CD14-positive monocyte (primary cell): Measurements from ENCODE around the gene S100A13. TPM values are rescaled to one million over a fixed set of nuclear protein-coding genes. Genes with fewer than 3 reads are reported as not detected.

Experiments
- DNase-seq, 3 donors: peaks; one replicate each; pipeline ENCODE4 v3.0.0-alpha.2; 2011 to 2022
- H2AFZ ChIP-seq: 2 replicates; pipeline ENCODE4 v1.6.0; 2012; ENCODE audit warnings: mild to moderate bottlenecking, low read depth, low read length, inconsistent platforms; ENCODE audit not compliant: insufficient read depth, poor library complexity, severe bottlenecking
- H3K27ac ChIP-seq, 2 donors: 1 replicate in 1 of 2; 2 replicates in 1 of 2; pipeline ENCODE4 v1.5.1; 2012 to 2013; ENCODE audit warnings: low read length in 2 of 2, control low read depth in 1 of 2, inconsistent platforms in 1 of 2, low read depth in 1 of 2, mild to moderate bottlenecking in 1 of 2
- H3K27me3 ChIP-seq, 2 donors: one replicate each; pipeline versions ENCODE4 v1.6.0 to v1.6.1; 2011 to 2013; ENCODE audit warnings: low read length in 2 of 2; ENCODE audit not compliant: control insufficient read depth in 2 of 2, insufficient read depth in 2 of 2
- H3K36me3 ChIP-seq, 2 donors: replicated peaks in 1 of 2; 1 replicate in 1 of 2; 2 replicates in 1 of 2; pipeline versions ENCODE4 v1.5.1 to v1.6.1; 2012 to 2013; ENCODE audit warnings: low read length in 2 of 2, control low read depth in 1 of 2, inconsistent platforms in 1 of 2, mild to moderate bottlenecking in 1 of 2; ENCODE audit not compliant: insufficient read depth in 2 of 2, control insufficient read depth in 1 of 2
- H3K4me1 ChIP-seq, 2 donors: 1 replicate in 1 of 2; 2 replicates in 1 of 2; pipeline versions ENCODE4 v1.5.1 to v1.6.1; 2012 to 2013; ENCODE audit warnings: low read length in 2 of 2, control low read depth in 1 of 2, inconsistent platforms in 1 of 2, mild to moderate bottlenecking in 1 of 2, moderate library complexity in 1 of 2; ENCODE audit not compliant: insufficient read depth in 2 of 2, control insufficient read depth in 1 of 2
- H3K4me2 ChIP-seq: replicated peaks from 2 replicates; pipeline ENCODE3; 2012; ENCODE audit warnings: low read length, moderate library complexity, mild to moderate bottlenecking; ENCODE audit not compliant: poor library complexity, severe bottlenecking; ENCODE audit errors: extremely low read depth
- H3K4me3 ChIP-seq, 3 experiments: fragments of 200-600 bp in 1 of 3; sonication (generic) in 1 of 3; replicated peaks in 1 of 3; 1 replicate in 2 of 3; 2 replicates in 1 of 3; pipeline ENCODE4 v1.5.1; 2011 to 2013; ENCODE audit warnings: low read length in 3 of 3, mild to moderate bottlenecking in 3 of 3, control low read depth in 2 of 3, low read depth in 2 of 3, inconsistent platforms in 1 of 3, moderate library complexity in 1 of 3
- H3K79me2 ChIP-seq: 2 replicates; pipeline ENCODE4 v1.6.0; 2012; ENCODE audit warnings: mild to moderate bottlenecking, control low read depth, inconsistent platforms, low read length, moderate library complexity; ENCODE audit not compliant: insufficient read depth
- H3K9ac ChIP-seq: 2 replicates; pipeline ENCODE4 v1.6.0; 2017; ENCODE audit warnings: low read length, mild to moderate bottlenecking; ENCODE audit not compliant: insufficient read depth, poor library complexity, severe bottlenecking
- H3K9me3 ChIP-seq, 2 donors: replicated peaks in 1 of 2; 1 replicate in 1 of 2; 2 replicates in 1 of 2; pipeline versions ENCODE4 v1.5.1 to v1.6.1; 2012 to 2013; ENCODE audit warnings: low read length in 2 of 2, control low read depth in 1 of 2; ENCODE audit not compliant: control insufficient read depth in 1 of 2, insufficient read depth in 1 of 2
- H4K20me1 ChIP-seq: 2 replicates; pipeline ENCODE4 v1.6.0; 2012; ENCODE audit warnings: mild to moderate bottlenecking, low read length, control low read depth, moderate library complexity; ENCODE audit not compliant: insufficient read depth
- H3K27ac Mint-ChIP-seq, 7 donors: one replicate each; pipeline ENCODE4 v1.8.0; 2020; ENCODE audit warnings: mild to moderate bottlenecking in 7 of 7, mixed read lengths in 7 of 7, moderate library complexity in 6 of 7, inconsistent platforms in 2 of 7
- H3K27me3 Mint-ChIP-seq, 3 donors: one replicate each; pipeline ENCODE4 v1.8.0; 2021 to 2022; ENCODE audit warnings: low read depth in 3 of 3, mild to moderate bottlenecking in 3 of 3, mixed read lengths in 3 of 3, moderate library complexity in 3 of 3, inconsistent platforms in 1 of 3
- H3K36me3 Mint-ChIP-seq, 2 donors: one replicate each; pipeline ENCODE4 v1.8.0; 2020; ENCODE audit warnings: mixed read lengths in 2 of 2, inconsistent platforms in 1 of 2, mild to moderate bottlenecking in 1 of 2
- H3K4me1 Mint-ChIP-seq: one replicate; pipeline ENCODE4 v1.8.0; 2020; ENCODE audit warnings: mild to moderate bottlenecking, mixed read lengths
- H3K4me3 Mint-ChIP-seq, 2 donors: one replicate each; pipeline ENCODE4 v1.8.0; 2020; ENCODE audit warnings: mild to moderate bottlenecking in 2 of 2, mixed read lengths in 2 of 2, moderate library complexity in 1 of 2
- H3K9me3 Mint-ChIP-seq, 7 donors: one replicate each; pipeline ENCODE4 v1.8.0; 2020 to 2022; ENCODE audit warnings: mixed read lengths in 7 of 7, mild to moderate bottlenecking in 6 of 7, moderate library complexity in 6 of 7, inconsistent platforms in 2 of 7
- WGBS: methylation state at CpG from one replicate; pipeline ENCODE4 v1.1.5; 2013; ENCODE audit warnings: missing lambda C conversion rate; ENCODE audit not compliant: insufficient coverage; 5-methylcytosine and 5-hydroxymethylcytosine counted together
- intact Hi-C, 2 donors: fragments of 100-400 bp; cut with micrococcal nuclease; formaldehyde crosslinking; loops; one replicate each; pipeline versions ENCODE4 v1.15.0 to v1.15.1; 2023
- polyA plus RNA-seq, 3 donors: library from polyadenylated mRNA; depleted of rRNA in 1 of 3; unstranded in 2 of 3; stranded (reverse) in 1 of 3; fragments of 300-500 nt in 2 of 3; fragments of >200 nt in 1 of 3; fragmentation: Illumina TruSeq in 2 of 3; gene quantifications; 1 replicate in 2 of 3; 2 replicates in 1 of 3; pipeline ENCODE4 v1.2.3, GENCODE V29; 2012 to 2021
- TF ChIP-seq, protein P1 (sequence below): fragments of 200-600 bp; IDR thresholded peaks from one replicate; pipeline ENCODE4 v1.8.0; 2022; ENCODE audit warnings: antibody characterized with exemption, mild to moderate bottlenecking

S100A13 gene
- polyA plus RNA-seq, 3 donors: 2.5 to 13.9 (median 2.6) TPM

GRCh38 chr1:153599847-153600246, 27.5 kb downstream of the S100A13 start:
- Histone ChIP-seq H3K4me3 (no peak overlapping the region), H3K27me3 (no peaks in the 10 kb centered on the region), H3K79me2 (no peaks in the 10 kb centered on the region), H4K20me1 (no peaks in the 10 kb centered on the region), H2AFZ (no peak overlapping the region), H3K4me1 (peaks cover 26 to 43% of the 10 kb centered on the region in 2 donors), H3K27ac (no peak overlapping the region), H3K9me3 (no peaks in the 10 kb centered on the region), H3K9ac (no peak overlapping the region), H3K36me3 (no peaks in the 10 kb centered on the region), H3K4me2 (no peak overlapping the region)
- Mint-ChIP-seq H3K4me3 (no peak overlapping the region), H3K27ac (peak overlapping the region in 2 of 7 donors; percentile 40 to 69), H3K36me3 (no peaks in the 10 kb centered on the region), H3K9me3 (no peaks in the 10 kb centered on the region), H3K4me1 (peaks cover 54% of the 10 kb centered on the region), H3K27me3 (peaks cover 2 to 3% (median 3%) of the 10 kb centered on the region in 3 donors)
- TF ChIP-seq, protein P1, sequence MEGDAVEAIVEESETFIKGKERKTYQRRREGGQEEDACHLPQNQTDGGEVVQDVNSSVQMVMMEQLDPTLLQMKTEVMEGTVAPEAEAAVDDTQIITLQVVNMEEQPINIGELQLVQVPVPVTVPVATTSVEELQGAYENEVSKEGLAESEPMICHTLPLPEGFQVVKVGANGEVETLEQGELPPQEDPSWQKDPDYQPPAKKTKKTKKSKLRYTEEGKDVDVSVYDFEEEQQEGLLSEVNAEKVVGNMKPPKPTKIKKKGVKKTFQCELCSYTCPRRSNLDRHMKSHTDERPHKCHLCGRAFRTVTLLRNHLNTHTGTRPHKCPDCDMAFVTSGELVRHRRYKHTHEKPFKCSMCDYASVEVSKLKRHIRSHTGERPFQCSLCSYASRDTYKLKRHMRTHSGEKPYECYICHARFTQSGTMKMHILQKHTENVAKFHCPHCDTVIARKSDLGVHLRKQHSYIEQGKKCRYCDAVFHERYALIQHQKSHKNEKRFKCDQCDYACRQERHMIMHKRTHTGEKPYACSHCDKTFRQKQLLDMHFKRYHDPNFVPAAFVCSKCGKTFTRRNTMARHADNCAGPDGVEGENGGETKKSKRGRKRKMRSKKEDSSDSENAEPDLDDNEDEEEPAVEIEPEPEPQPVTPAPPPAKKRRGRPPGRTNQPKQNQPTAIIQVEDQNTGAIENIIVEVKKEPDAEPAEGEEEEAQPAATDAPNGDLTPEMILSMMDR: no peak
- intact Hi-C loops: loop anchor here in 1 of 2 donors (5.0 kb wide), 1 partner anchor 32 kb away; the partner anchor contains the start of gene CHTOP
- WGBS: 75% methylated on average over 1 of the region's 7 CpGs
- DNase-seq: no peak

GRCh38 chr1:153598309-153599172, 28.8 kb downstream of the S100A13 start:
- Histone ChIP-seq H3K4me1 (peaks cover 26 to 43% of the 10 kb centered on the region in 2 donors), H3K27ac (peak overlapping the region; percentile 18 to 26), H2AFZ (peak overlapping the region; percentile 72), H4K20me1 (no peaks in the 10 kb centered on the region), H3K9ac (no peak overlapping the region), H3K4me3 (no peak overlapping the region), H3K36me3 (no peaks in the 10 kb centered on the region), H3K79me2 (no peaks in the 10 kb centered on the region), H3K4me2 (peak overlapping the region; percentile 15), H3K27me3 (no peaks in the 10 kb centered on the region), H3K9me3 (no peaks in the 10 kb centered on the region)
- H3K4me3 Mint-ChIP-seq: no peak overlapping the region
- peaks cover 2 to 3% (median 3%) of the 10 kb centered on the region in 3 donors for H3K27me3 Mint-ChIP-seq
- H3K36me3 Mint-ChIP-seq: no peaks in the 10 kb centered on the region
- H3K9me3 Mint-ChIP-seq: no peaks in the 10 kb centered on the region
- intact Hi-C loops: loop anchor here in 1 of 2 donors (5.0 kb wide), 1 partner anchor 34 kb away; the partner anchor contains the start of gene CHTOP
- WGBS: no CpG with 5 or more reads among the region's 7 CpGs
- DNase-seq: peak; percentile 63 to 81 (median 67)
- peak overlapping the region in 6 of 7 donors; percentile 66 to 89 (median 83) for H3K27ac Mint-ChIP-seq
- peaks cover 54% of the 10 kb centered on the region for H3K4me1 Mint-ChIP-seq
- TF ChIP-seq, protein P1: no peak
